GM19438 (cell line): ENCODE data around the gene TMEM181.
"Not testable (repeated sequence)": the region's sequence is repeated elsewhere in the genome, so short reads cannot be mapped to it uniquely, and the experiment has no call there.

Source experiments
- ATAC-seq: cut with Tn5 transposase; IDR thresholded peaks from one replicate; pipeline ENCODE4 v1.9.1; 2021; ENCODE audit warnings: low read depth; ENCODE audit not compliant: unreplicated experiment

The TMEM181 gene

GRCh38 chr6:158536084-158536890 is 23.6 kb upstream of the TMEM181 start:
- ATAC-seq: no peak

- ATAC-seq: no peak
Measured at GRCh38 chr6:158536891-158537798, 22.7 kb upstream of the TMEM181 start.

- no peak for ATAC-seq
Measured at GRCh38 chr6:158538741-158539140, 21.1 kb upstream of the TMEM181 start.

GRCh38 chr6:158539413-158539812 is 20.5 kb upstream of the TMEM181 start:
- ATAC-seq: no peak

GRCh38 chr6:158539881-158540280 is 20.0 kb upstream of the TMEM181 start:
- ATAC-seq: no peak

- no peak for ATAC-seq
Measured at GRCh38 chr6:158543606-158544185, 16.2 kb upstream of the TMEM181 start.

GRCh38 chr6:158544428-158544827 is 15.5 kb upstream of the TMEM181 start:
- no peak for ATAC-seq

- no peak for ATAC-seq
Measured at GRCh38 chr6:158545043-158545966, 14.6 kb upstream of the TMEM181 start.

GRCh38 chr6:158548418-158549161 is 11.3 kb upstream of the TMEM181 start:
- ATAC-seq: no peak

GRCh38 chr6:158552055-158552795 is 7.7 kb upstream of the TMEM181 start:
- no peak for ATAC-seq

- no peak for ATAC-seq
Measured at GRCh38 chr6:158552796-158553138, 7.1 kb upstream of the TMEM181 start.

GRCh38 chr6:158554611-158555361 is 5.1 kb upstream of the TMEM181 start:
- ATAC-seq: no peak

GRCh38 chr6:158556113-158556512 is 3.8 kb upstream of the TMEM181 start:
- no peak for ATAC-seq

- not testable (repeated sequence) for ATAC-seq
Measured at GRCh38 chr6:158557110-158557509, 2.8 kb upstream of the TMEM181 start.

GRCh38 chr6:158557927-158558326 is 2.0 kb upstream of the TMEM181 start:
- no peak for ATAC-seq

- ATAC-seq: no peak
Measured at GRCh38 chr6:158558415-158559306, 1.2 kb upstream of the TMEM181 start.

GRCh38 chr6:158559338-158559894 is 475 bp upstream of the TMEM181 start:
- ATAC-seq: no peak
